GM21526 (cell line): ENCODE measurements around the gene CNOT9.

Source experiments
- ATAC-seq: cut with Tn5 transposase; IDR thresholded peaks from one replicate; pipeline ENCODE4 v1.9.1; 2021; ENCODE audit warnings: moderate library complexity; ENCODE audit not compliant: unreplicated experiment, low FRiP score

CNOT9 gene

DNA sequence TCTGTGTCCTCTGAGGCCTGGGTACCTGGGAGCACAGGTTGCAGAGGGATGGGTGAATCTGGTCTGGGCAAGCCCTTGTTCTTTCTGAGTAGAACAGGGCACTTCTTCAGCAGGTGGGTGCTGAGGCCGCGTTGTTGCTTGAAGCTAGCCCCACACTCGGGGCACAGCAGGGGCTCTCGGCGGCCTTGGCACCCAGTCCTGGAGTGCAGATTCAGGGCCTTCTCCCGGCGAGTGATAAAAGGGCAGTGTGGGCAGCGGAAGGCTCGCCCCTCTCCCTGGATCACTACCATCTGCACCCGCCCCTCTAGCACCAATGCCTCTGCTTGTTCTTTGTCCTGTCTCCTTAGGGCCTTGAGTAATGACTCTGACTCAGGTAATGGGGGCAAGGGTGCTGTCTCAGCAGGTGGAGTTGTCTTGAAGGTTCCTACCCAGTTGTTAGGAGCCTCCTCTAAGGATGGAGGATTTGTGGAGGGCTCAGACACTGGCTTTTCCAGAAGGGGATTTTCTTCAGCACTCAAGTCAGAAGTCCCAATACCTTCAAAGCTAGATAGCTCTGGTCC, 75.2 kb downstream of the CNOT9 start:
- ATAC-seq, result no peak

DNA sequence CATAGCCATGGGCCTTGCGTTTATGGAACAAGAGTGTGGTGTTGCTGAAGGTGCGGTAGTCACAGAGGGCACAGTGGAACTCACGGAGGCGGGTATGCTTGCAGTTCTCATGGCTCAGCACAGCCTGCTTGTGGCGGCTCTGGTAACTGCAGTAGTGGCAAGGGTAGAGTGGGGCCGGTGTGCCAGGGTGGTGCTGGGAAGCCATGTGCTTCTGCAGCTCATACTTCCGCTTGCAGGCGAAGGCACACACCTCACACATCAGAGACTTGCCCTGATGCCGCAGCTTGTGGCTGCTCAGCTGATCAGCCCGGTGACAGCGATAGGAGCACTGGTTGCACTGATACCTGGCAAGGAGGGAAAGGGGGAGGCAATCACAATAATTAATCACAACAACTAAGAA, 76.1 kb downstream of the CNOT9 start:
- no peak for ATAC-seq

DNA sequence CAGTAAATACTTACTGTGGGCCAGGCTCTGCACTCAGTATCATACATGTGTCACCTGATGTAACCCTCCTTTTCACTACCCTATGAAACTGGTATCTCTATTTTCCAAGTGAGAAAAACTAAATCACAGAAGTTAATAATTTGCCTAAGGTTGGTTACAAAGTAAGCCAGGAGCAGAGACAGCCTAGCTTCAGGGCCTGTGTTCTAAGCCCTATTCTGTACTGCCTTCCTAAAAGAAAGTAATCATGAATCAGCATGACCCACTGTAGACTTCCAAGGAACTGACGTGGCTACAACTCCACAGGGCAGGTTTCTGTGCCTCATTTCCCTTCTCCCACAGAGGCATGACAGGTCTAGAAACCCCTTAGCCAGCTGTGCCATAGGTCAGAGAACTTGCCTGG, 76.5 kb downstream of the CNOT9 start:
- no peak for ATAC-seq
